Calu3 (cell line): ENCODE results near the gene MSL3B.
A peak's percentile ranks its signal among the peaks of the same experiment; 100 is the strongest.
"Not testable (repeated sequence)": the region's sequence is repeated elsewhere in the genome, so short reads cannot be mapped to it uniquely, and the experiment has no call there.

Experiments
- BruUV-seq: library from RNA; stranded (reverse); fragments of 400-500 nt; replicated peaks from 2 replicates; lab custom pipeline; 2021; lab: Mats Ljungman, UMichigan
- CTCF ChIA-PET: fragments of 300-600 bp; sonication (Branson Sonifier 250); formaldehyde crosslinking; loops from one replicate; lab custom pipeline; 2022; ENCODE audit warnings: antibody characterized with exemption; lab: Charles Lee
- DNase-seq: peaks from one replicate; pipeline ENCODE4 v3.0.0; 2022
- H3K27ac Mint-ChIP-seq: one replicate; pipeline ENCODE4 v1.8.0; 2022; ENCODE audit warnings: mixed read lengths; ENCODE audit not compliant: unreplicated experiment
- H3K27me3 Mint-ChIP-seq: one replicate; pipeline ENCODE4 v1.8.0; 2022; ENCODE audit warnings: mixed read lengths; ENCODE audit not compliant: unreplicated experiment
- H3K36me3 Mint-ChIP-seq: one replicate; pipeline ENCODE4 v1.8.0; 2022; ENCODE audit warnings: mild to moderate bottlenecking, moderate library complexity, mixed read lengths; ENCODE audit not compliant: insufficient read depth, unreplicated experiment
- H3K4me1 Mint-ChIP-seq: one replicate; pipeline ENCODE4 v1.8.0; 2022; ENCODE audit warnings: mild to moderate bottlenecking, low read depth, mixed read lengths; ENCODE audit not compliant: unreplicated experiment
- H3K4me3 Mint-ChIP-seq: one replicate; pipeline ENCODE4 v1.8.0; 2022; ENCODE audit warnings: mild to moderate bottlenecking, low read depth, moderate library complexity, mixed read lengths; ENCODE audit not compliant: unreplicated experiment
- H3K9me3 Mint-ChIP-seq: one replicate; pipeline ENCODE4 v1.8.0; 2022; ENCODE audit warnings: low read depth, mixed read lengths; ENCODE audit not compliant: unreplicated experiment
- CTCF ChIP-seq: fragments of 200-600 bp; IDR thresholded peaks from one replicate; pipeline ENCODE4 v1.8.0; 2022; ENCODE audit warnings: antibody characterized with exemption; ENCODE audit not compliant: unreplicated experiment
- intact Hi-C: fragments of 100-400 bp; cut with micrococcal nuclease; formaldehyde crosslinking; loops from one replicate; pipeline ENCODE4 v1.10.0; 2022; ENCODE audit not compliant: unreplicated experiment

MSL3B gene

GRCh38 chr2:233892793-233893192 is 24.6 kb upstream of the MSL3B start:
- Mint-ChIP-seq H3K4me3 (no peak overlapping the region), H3K27ac (no peak overlapping the region), H3K9me3 (no peaks in the 10 kb centered on the region), H3K27me3 (peaks cover 39% of the 10 kb centered on the region), H3K36me3 (no peaks in the 10 kb centered on the region), H3K4me1 (no peaks in the 10 kb centered on the region)
- DNase-seq = peak; percentile 4
- intact Hi-C loops = no loop called here
- TF ChIP-seq CTCF = no peak
- CTCF ChIA-PET = no interaction called here
- BruUV-seq = no TSS peak

- Mint-ChIP-seq H3K27me3 (peaks cover 71% of the 10 kb centered on the region), H3K4me1 (no peaks in the 10 kb centered on the region), H3K4me3 (no peak overlapping the region), H3K27ac (no peak overlapping the region), H3K36me3 (no peaks in the 10 kb centered on the region), H3K9me3 (peaks cover 14% of the 10 kb centered on the region)
- TF ChIP-seq CTCF = no peak
- BruUV-seq = no TSS peak
- intact Hi-C loops = no loop called here
- CTCF ChIA-PET = no interaction called here
- DNase-seq = no peak
These were observed 14.2 kb upstream of the MSL3B start for GRCh38 chr2:233882353-233882752.

- H3K9me3 Mint-ChIP-seq, BruUV-seq, H3K4me1 Mint-ChIP-seq, CTCF ChIA-PET, DNase-seq, H3K27ac Mint-ChIP-seq, H3K4me3 Mint-ChIP-seq, intact Hi-C loops: not testable (repeated sequence)
- H3K36me3 Mint-ChIP-seq = peaks cover 15% of the 10 kb centered on the region
- peaks cover 32% of the 10 kb centered on the region for H3K27me3 Mint-ChIP-seq
These were observed 3.9 kb upstream of the MSL3B start for GRCh38 chr2:233872125-233872524.

- CTCF ChIA-PET = no interaction called here
- peaks cover 2% of the 10 kb centered on the region for H3K9me3 Mint-ChIP-seq
- H3K27me3 Mint-ChIP-seq = peaks cover 25% of the 10 kb centered on the region
- H3K4me1 Mint-ChIP-seq = no peaks in the 10 kb centered on the region
- BruUV-seq = no TSS peak
- DNase-seq = no peak
- H3K4me3 Mint-ChIP-seq = no peak overlapping the region
- H3K36me3 Mint-ChIP-seq = peaks cover 21% of the 10 kb centered on the region
- H3K27ac Mint-ChIP-seq = no peak overlapping the region
- TF ChIP-seq CTCF = no peak
- intact Hi-C loops = no loop called here
These were observed 3.2 kb upstream of the MSL3B start for GRCh38 chr2:233871432-233871831.

- peaks cover 2% of the 10 kb centered on the region for H3K9me3 Mint-ChIP-seq
- no peak for TF ChIP-seq CTCF
- H3K27ac Mint-ChIP-seq = no peak overlapping the region
- H3K4me3 Mint-ChIP-seq = no peak overlapping the region
- BruUV-seq = no TSS peak
- no peak for DNase-seq
- intact Hi-C loops = no loop called here
- CTCF ChIA-PET = no interaction called here
- H3K36me3 Mint-ChIP-seq = peaks cover 26% of the 10 kb centered on the region
- no peaks in the 10 kb centered on the region for H3K4me1 Mint-ChIP-seq
- H3K27me3 Mint-ChIP-seq = no peaks in the 10 kb centered on the region
These were observed 1.7 kb downstream of the MSL3B start for GRCh38 chr2:233866479-233866878.
